Fibroblast of gingiva (primary cell): ENCODE results near the gene STIM2.

ENCODE experiments used
- DNase-seq: peaks from one replicate; pipeline ENCODE4 v3.0.0-alpha.2; 2011; ENCODE audit warnings: low read depth

The STIM2 gene

GRCh38 chr4:27046851-27047250 lies 186.2 kb downstream of the STIM2 start:
- DNase-seq = no peak

GRCh38 chr4:27048429-27049238 lies 188.0 kb downstream of the STIM2 start:
- no peak for DNase-seq

GRCh38 chr4:27049239-27049829 lies 188.7 kb downstream of the STIM2 start:
- DNase-seq = no peak

GRCh38 chr4:27050731-27051130 lies 190.1 kb downstream of the STIM2 start:
- no peak for DNase-seq

- no peak for DNase-seq
Observed at GRCh38 chr4:27055221-27055760, 194.7 kb downstream of the STIM2 start.

- DNase-seq = no peak
Observed at GRCh38 chr4:27056281-27056680, 195.6 kb downstream of the STIM2 start.

GRCh38 chr4:27057053-27057452 lies 196.4 kb downstream of the STIM2 start:
- DNase-seq = no peak

- no peak for DNase-seq
Observed at GRCh38 chr4:27057662-27058061, 197.0 kb downstream of the STIM2 start.

GRCh38 chr4:27058819-27059406 lies 198.3 kb downstream of the STIM2 start:
- no peak for DNase-seq

GRCh38 chr4:27059446-27059845 lies 198.8 kb downstream of the STIM2 start:
- no peak for DNase-seq

GRCh38 chr4:27062256-27062655 lies 201.6 kb downstream of the STIM2 start:
- DNase-seq = no peak

GRCh38 chr4:27066591-27066990 lies 205.9 kb downstream of the STIM2 start:
- DNase-seq = no peak

- no peak for DNase-seq
Observed at GRCh38 chr4:27068151-27068867, 207.7 kb downstream of the STIM2 start.
